Gastrocnemius medialis (tissue), 4 donors: ENCODE measurements around the gene PDE1C. TPM values are rescaled to one million over a fixed set of nuclear protein-coding genes. Genes with fewer than 3 reads are reported as not detected.

Source experiments
- ATAC-seq, 2 donors: fragments of 150-250 bp; one replicate each; pipeline ENCODE4 v1.9.1; 2016
- DNase-seq, 2 donors: peaks; one replicate each; pipeline ENCODE4 v3.0.0-alpha.2; 2019
- H3K27ac ChIP-seq, 4 donors: fragments of 200-600 bp; sonication (generic); 1 replicate in 1 of 4; 2 replicates in 3 of 4; pipeline ENCODE4 v1.5.1; 2016 to 2018; ENCODE audit warnings: mild to moderate bottlenecking in 2 of 4, moderate library complexity in 1 of 4
- H3K27me3 ChIP-seq, 3 donors: fragments of 200-600 bp; sonication (generic) in 2 of 3; 1 replicate in 1 of 3; 2 replicates in 2 of 3; pipeline versions ENCODE4 v1.5.1 to v1.6.0; 2016 to 2019; ENCODE audit warnings: mild to moderate bottlenecking in 1 of 3, moderate library complexity in 1 of 3
- H3K36me3 ChIP-seq, 2 donors: fragments of 200-600 bp; sonication (generic) in 1 of 2; one replicate each; pipeline ENCODE4 v1.5.1; 2017 to 2018
- H3K4me1 ChIP-seq, 2 donors: fragments of 200-600 bp; sonication (generic) in 1 of 2; one replicate each; pipeline ENCODE4 v1.5.1; 2016 to 2017; ENCODE audit warnings: mild to moderate bottlenecking in 2 of 2
- H3K4me3 ChIP-seq, 4 donors: fragments of 200-600 bp; sonication (generic) in 3 of 4; 1 replicate in 1 of 4; 2 replicates in 3 of 4; pipeline ENCODE4 v1.5.1; 2016 to 2019; ENCODE audit warnings: mild to moderate bottlenecking in 2 of 4
- H3K9me3 ChIP-seq, 3 donors: fragments of 200-600 bp; sonication (generic) in 2 of 3; 1 replicate in 1 of 3; 2 replicates in 2 of 3; pipeline ENCODE4 v1.5.1; 2016 to 2019
- CTCF ChIP-seq, 5 experiments: fragments of 450-650 bp in 3 of 5; fragments of 200-600 bp in 2 of 5; sonication (generic) in 2 of 5; IDR thresholded peaks in 4 of 5; conservative IDR thresholded peaks in 1 of 5; 1 replicate in 4 of 5; 2 replicates in 1 of 5; pipeline ENCODE4 v1.5.1; 2016 to 2019; ENCODE audit warnings: antibody characterized with exemption in 5 of 5, mild to moderate bottlenecking in 3 of 5, moderate library complexity in 3 of 5
- POLR2A ChIP-seq, 2 donors: fragments of 450-650 bp; IDR thresholded peaks; one replicate each; pipeline ENCODE4 v1.6.1; 2017; ENCODE audit warnings: antibody characterized with exemption in 2 of 2, mild to moderate bottlenecking in 2 of 2, moderate library complexity in 2 of 2
- in situ Hi-C, 4 donors: fragments of 200-750 bp; cut with MboI; loops; one replicate each; pipeline versions ENCODE4 v1.15.0 to v1.8.0; 2017; ENCODE audit warnings: low sequenced_read_pairs in 4 of 4
- intact Hi-C: fragments of 100-400 bp; cut with DNase I; formaldehyde crosslinking; loops from one replicate; pipeline ENCODE4 v1.15.1; 2023; ENCODE audit warnings: low total_unique reads
- total RNA-seq, 4 donors: library from RNA; depleted of rRNA; stranded (reverse); fragments of >200 nt; gene quantifications; one replicate each; pipeline versions ENCODE4 v1.1.0 to v1.2.3, GENCODE V29; 2016

The PDE1C gene
- total RNA-seq, 4 donors from 2014 or later = 0.46 to 1.2 (median 0.67) TPM

- H3K4me3 ChIP-seq = no peak overlapping the region
- H3K27ac ChIP-seq = no peak overlapping the region
- H3K4me1 ChIP-seq = no peaks in the 10 kb centered on the region
- ATAC-seq (no peak), DNase-seq (no peak)
- H3K36me3 ChIP-seq = no peaks in the 10 kb centered on the region
- in situ Hi-C loops (no loop called here), intact Hi-C loops (no loop called here)
- H3K9me3 ChIP-seq = no peaks in the 10 kb centered on the region
- TF ChIP-seq POLR2A (IDR thresholded peaks at IDR 0.05) (no peak), CTCF (IDR thresholded peaks at IDR 0.05 in 4 of 5, conservative IDR thresholded peaks at IDR 0.05 in 1 of 5) (no peak)
- no peaks in the 10 kb centered on the region for H3K27me3 ChIP-seq
These were observed 212.2 kb downstream of the PDE1C start for GRCh38 chr7:31858055-31858454.

- DNase-seq = no peak
- H3K4me3 ChIP-seq = no peak overlapping the region
- no peak overlapping the region for H3K27ac ChIP-seq
- no peaks in the 10 kb centered on the region for H3K27me3 ChIP-seq
- H3K4me1 ChIP-seq = no peaks in the 10 kb centered on the region
- intact Hi-C loops (no loop called here), in situ Hi-C loops (no loop called here)
- no peak for ATAC-seq
- no peaks in the 10 kb centered on the region for H3K36me3 ChIP-seq
- TF ChIP-seq POLR2A (IDR thresholded peaks at IDR 0.05) (no peak), CTCF (IDR thresholded peaks at IDR 0.05 in 4 of 5, conservative IDR thresholded peaks at IDR 0.05 in 1 of 5) (no peak)
- no peaks in the 10 kb centered on the region for H3K9me3 ChIP-seq
These were observed 213.0 kb downstream of the PDE1C start for GRCh38 chr7:31857172-31857571.

GRCh38 chr7:31856337-31856736 lies 213.9 kb downstream of the PDE1C start:
- TF ChIP-seq POLR2A (IDR thresholded peaks at IDR 0.05) (no peak), CTCF (IDR thresholded peaks at IDR 0.05 in 4 of 5, conservative IDR thresholded peaks at IDR 0.05 in 1 of 5) (no peak)
- Histone ChIP-seq H3K4me1 (no peaks in the 10 kb centered on the region), H3K27ac (no peak overlapping the region), H3K9me3 (no peaks in the 10 kb centered on the region), H3K27me3 (no peaks in the 10 kb centered on the region), H3K36me3 (no peaks in the 10 kb centered on the region), H3K4me3 (no peak overlapping the region)
- no peak for ATAC-seq
- intact Hi-C loops (no loop called here), in situ Hi-C loops (no loop called here)
- DNase-seq = no peak

GRCh38 chr7:31855530-31855929 lies 214.7 kb downstream of the PDE1C start:
- no peak for TF ChIP-seq CTCF (IDR thresholded peaks at IDR 0.05 in 4 of 5, conservative IDR thresholded peaks at IDR 0.05 in 1 of 5)
- TF ChIP-seq POLR2A (IDR thresholded peaks at IDR 0.05) = no peak
- H3K36me3 ChIP-seq = no peaks in the 10 kb centered on the region
- no peaks in the 10 kb centered on the region for H3K27me3 ChIP-seq
- ATAC-seq = no peak
- no peak overlapping the region for H3K4me3 ChIP-seq
- H3K27ac ChIP-seq = no peak overlapping the region
- intact Hi-C loops (no loop called here), in situ Hi-C loops (no loop called here)
- H3K9me3 ChIP-seq = no peaks in the 10 kb centered on the region
- no peak for DNase-seq
- H3K4me1 ChIP-seq = no peaks in the 10 kb centered on the region

- Histone ChIP-seq H3K36me3 (no peaks in the 10 kb centered on the region), H3K4me1 (no peaks in the 10 kb centered on the region), H3K4me3 (no peak overlapping the region), H3K27ac (no peak overlapping the region), H3K27me3 (no peaks in the 10 kb centered on the region), H3K9me3 (no peaks in the 10 kb centered on the region)
- no peak for TF ChIP-seq POLR2A (IDR thresholded peaks at IDR 0.05)
- TF ChIP-seq CTCF (IDR thresholded peaks at IDR 0.05 in 4 of 5, conservative IDR thresholded peaks at IDR 0.05 in 1 of 5) = no peak
- DNase-seq (no peak), ATAC-seq (no peak)
- in situ Hi-C loops (no loop called here), intact Hi-C loops (no loop called here)
These were observed 216.8 kb downstream of the PDE1C start for GRCh38 chr7:31853380-31853779.
